HG02840 (cell line): ENCODE data around the gene KLHL25.

Experiments used
- ATAC-seq: cut with Tn5 transposase; IDR thresholded peaks from one replicate; pipeline ENCODE4 v1.9.1; 2021; ENCODE audit warnings: mild to moderate bottlenecking, moderate library complexity, moderate number of reproducible peaks; ENCODE audit not compliant: unreplicated experiment, low FRiP score

The KLHL25 gene

GRCh38 chr15:85750319-85751290 is 44.1 kb downstream of the KLHL25 start:
- ATAC-seq: no peak

DNA sequence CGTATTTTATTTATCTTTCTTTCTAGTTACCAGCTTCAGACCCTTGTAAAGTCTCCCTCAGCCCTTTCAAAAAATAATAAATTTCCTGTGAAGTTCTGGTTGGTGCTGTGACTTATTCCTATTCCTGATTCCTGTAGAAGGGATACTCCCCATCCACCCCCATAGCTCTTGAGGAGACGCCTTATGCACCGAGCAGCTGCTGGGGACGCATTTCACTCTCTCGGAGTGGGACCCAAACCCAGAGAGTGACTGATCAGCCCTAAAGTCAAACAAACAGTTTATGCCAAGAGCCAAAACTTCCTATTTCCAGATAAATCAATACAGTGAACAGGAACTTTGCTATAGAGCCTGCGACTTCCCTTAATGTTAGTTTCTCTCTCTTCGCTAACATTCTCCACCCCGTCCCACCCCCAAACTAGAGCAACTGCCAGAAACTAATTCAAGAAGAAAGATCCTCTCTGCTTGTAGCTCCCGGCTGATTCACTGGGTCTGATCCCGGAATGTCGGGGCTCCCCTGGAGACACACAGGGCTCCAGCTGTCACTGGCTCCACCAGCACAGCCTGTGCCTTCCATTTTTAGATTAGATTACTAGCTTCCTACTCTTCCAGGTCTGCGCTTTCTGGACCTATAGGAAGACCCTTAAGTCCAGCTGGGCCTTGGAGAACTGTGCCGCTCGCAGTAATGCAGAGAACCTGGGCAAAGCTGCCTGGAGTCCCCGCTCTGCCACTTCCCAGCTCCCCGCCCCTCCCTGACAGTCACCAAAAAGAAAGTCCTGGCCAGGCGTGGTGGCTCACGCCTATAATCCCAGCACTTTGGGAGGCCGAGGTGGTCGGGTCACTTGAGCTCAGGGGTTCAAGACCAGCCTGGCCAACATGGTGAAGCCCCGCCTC is 45.2 kb downstream of the KLHL25 start:
- no peak for ATAC-seq

DNA sequence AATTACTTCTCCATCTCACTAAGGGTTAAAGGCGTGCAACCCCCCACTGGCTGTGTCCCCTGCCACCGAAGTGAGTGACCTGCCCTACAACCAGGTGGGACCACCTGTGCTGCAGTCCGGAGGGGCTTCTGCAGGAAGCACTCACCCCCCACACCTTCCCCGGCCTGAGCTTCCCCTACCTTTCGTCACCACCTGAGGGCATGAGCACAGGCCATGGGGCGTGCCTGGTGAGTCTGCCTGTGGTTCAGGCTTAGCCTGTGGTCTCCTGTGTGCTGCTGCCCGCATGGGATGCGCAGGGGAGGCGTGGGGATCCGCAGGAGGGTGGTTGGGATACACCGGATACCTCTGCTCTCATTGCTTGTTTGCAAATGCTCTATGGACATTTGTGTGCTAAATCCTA is 46.0 kb downstream of the KLHL25 start:
- no peak for ATAC-seq

DNA sequence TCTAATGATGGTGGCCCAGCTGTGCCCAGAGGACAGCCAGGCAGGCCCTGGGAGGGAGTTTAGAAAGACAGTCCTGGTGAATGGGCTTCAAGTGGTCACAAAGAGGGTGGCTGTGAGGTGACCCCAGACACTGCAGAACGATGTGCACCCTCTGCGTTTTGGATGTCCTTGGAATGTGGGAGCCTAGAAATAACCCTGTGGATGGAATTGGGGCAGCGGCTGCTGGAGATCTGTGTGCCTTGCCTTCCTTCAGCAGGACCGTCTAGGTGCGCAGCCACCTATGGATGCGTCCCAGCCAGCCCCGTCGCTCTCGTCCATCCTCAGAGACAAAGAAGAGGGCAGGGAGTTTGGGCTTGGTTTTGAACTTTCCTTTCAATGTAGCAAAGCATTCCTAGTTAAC is 46.5 kb downstream of the KLHL25 start:
- no peak for ATAC-seq

DNA sequence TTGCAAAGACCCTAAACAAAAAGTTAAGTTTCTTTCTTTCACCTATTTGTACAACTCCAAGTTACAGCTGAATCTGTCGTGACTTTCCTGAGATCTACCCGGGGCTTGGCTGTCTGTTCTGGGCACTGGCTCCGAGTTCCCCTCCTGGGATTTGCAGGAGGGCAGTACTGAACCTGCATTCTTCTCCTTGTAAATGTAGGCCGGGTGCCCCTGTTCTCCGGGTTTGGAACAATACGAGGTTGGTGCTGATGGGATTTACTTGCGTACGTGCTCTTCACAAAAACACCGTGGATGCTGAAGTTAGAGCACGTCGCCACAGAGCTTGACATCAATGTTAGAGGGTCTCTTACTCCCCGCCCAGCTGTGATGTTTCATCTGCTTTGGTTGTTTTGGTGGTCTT is 48.1 kb downstream of the KLHL25 start:
- ATAC-seq: no peak

DNA sequence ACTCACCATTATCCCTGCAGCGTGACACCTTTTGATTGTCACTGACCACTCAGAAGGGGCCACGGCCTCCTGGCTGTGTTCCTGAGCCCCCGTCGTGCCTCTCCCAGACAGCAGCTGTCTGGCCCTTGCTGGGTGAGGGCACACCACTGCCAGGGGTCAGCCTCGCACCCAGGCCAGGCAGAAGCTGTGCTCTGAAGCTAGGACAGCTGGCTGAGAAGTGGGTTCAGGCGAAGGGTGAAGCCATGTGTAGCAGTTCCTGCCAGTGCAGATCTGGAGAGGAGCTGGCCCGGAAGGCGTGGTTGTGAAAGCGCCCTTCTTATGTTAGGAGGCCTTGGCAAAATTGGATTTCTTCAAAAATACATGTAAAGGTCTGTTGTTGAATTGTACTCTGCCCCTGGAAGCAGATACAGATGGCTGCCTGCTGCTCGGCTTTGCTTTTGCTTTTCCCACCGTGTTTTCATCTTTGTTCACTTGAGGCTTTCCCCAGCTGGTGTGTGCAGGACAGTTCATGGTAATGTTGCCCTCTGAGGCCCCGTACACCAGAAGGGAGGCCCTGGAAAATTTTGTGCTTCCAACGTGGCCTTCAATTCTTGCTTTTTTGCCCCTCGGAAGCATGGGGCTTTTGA is 49.1 kb downstream of the KLHL25 start:
- ATAC-seq: no peak

DNA sequence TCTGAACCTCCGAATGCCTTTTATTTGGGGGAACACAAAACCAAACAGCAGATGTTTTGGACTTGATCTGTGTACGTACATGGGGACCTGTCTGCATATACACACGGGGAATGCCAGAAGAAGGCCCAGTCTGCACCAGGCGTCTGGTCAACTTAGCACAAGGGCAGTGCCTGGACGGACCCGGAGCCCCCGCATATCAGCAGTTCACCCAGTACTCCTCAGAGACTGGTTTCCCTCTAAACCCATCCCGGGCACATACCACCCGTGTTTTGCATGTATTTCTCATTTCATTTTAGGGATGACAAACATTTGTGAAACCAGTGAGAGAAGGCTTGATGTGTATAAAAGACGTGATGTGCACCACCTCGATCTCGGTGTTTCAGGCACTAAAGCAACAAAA is 49.7 kb downstream of the KLHL25 start:
- ATAC-seq: no peak

- ATAC-seq: no peak
Measured at GRCh38 chr15:85744579-85744978, 50.1 kb downstream of the KLHL25 start.

- ATAC-seq: no peak
Measured at GRCh38 chr15:85743392-85744055, 51.2 kb downstream of the KLHL25 start.

GRCh38 chr15:85742186-85742821 is 52.4 kb downstream of the KLHL25 start:
- ATAC-seq: no peak

DNA sequence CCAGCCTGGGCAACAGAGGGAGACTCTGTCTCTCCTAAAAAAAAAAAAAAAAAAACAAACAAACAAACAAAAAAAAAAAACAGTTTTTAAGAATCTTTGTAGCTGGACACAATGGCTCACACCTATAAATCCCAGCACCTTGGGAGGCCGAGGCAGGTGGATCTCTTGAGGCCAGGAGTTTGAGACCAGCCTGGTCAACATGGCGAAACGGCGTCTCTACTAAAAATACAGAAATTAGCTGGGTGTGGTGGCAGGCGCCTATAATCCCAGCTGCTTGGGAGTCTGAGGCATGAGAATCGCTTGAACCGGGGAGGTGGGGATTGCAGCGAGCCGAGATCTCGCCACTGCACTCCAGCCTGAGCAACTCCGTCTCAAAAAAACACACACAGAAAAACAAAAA is 53.1 kb downstream of the KLHL25 start:
- no peak for ATAC-seq

DNA sequence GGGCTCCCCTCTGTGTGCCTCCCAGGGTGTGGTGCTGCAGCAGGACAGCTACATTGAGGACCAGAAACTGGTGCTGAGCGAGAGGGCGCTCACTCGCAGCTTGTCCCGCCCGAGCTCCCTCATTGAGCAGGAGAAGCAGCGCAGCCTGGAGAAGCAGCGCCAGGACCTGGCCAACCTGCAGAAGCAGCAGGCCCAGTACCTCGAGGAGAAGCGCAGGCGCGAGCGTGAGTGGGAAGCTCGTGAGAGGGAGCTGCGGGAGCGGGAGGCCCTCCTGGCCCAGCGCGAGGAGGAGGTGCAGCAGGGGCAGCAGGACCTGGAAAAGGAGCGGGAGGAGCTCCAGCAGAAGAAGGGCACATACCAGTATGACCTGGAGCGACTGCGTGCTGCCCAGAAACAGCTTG is 53.7 kb downstream of the KLHL25 start:
- ATAC-seq: no peak

GRCh38 chr15:85737061-85737460 is 57.7 kb downstream of the KLHL25 start:
- ATAC-seq: no peak

- no peak for ATAC-seq
Measured at GRCh38 chr15:85733416-85733815, 61.3 kb downstream of the KLHL25 start.

- ATAC-seq: no peak
Measured at GRCh38 chr15:85730001-85730820, 64.5 kb downstream of the KLHL25 start.

DNA sequence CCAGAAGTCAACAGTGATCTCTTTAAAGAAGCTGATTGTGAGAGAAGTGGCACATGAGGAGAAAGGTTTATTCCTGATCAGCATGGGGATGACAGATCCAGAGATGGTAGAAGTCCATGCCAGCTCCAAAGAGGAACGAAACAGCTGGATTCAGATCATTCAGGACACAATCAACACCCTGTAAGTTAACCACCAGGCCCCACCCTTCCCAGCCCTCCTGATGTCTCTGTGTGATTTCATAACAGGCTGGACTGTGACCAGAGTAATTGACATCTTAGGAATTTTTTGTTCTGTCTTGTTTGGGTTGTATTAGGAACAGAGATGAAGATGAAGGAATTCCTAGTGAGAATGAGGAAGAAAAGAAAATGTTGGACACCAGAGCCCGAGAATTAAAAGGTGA is 67.7 kb downstream of the KLHL25 start:
- ATAC-seq: no peak

DNA sequence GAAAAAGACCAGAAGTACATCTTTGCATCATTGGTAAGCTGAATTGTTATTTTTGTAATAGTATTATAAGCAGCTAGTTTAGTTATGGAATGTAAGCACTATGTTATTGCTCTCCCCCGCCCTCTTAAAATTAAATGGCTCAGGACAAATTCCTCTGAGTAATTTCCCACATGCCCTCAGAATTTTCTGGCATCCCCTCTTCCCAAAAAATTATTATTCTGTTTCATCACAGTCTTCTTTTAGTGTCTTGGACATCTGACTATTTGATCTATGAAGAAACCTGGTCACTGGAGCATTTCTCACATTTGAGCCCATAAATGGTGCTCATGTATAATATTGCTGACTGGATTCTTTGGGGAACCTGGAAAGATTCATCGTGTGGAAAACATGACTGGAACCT is 68.3 kb downstream of the KLHL25 start:
- no peak for ATAC-seq

DNA sequence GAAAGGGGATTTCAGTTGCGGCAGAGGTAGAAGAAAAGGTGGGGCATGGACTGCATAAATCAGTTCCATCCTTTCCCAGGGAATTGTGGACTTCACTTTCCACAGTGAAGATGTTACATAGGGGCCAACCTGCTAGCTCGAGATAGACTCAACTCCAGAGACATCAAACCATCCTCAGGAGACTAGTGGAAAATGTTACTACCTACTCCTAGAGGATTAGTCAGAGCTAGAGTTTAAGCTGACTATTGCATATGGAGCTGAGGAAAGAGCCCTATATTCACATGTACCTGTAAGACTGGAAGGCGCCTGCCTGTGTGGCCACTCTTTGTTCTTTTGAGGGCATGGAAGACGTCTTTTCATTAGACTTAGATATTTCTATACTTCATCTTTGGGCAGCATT is 69.2 kb downstream of the KLHL25 start:
- no peak for ATAC-seq

DNA sequence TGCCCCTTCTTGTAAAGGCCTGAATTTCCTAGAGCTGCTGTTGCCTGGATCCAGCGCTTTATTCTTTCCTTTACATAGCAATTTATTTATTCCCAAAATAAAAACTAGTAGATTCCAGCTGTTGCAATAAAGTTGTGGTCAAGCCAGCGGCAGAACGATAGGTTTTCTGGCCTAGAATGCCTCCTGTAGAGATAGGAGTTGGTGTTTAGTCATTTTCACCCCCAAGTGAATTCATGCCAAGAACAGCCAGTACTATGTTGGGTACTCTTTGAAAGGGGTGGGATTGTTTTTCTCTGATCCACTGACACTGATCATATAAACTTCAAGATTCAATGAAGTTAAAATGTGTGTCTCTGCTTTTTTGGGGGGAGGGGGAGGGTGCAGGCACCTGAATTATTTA is 69.7 kb downstream of the KLHL25 start:
- no peak for ATAC-seq
